Stomach smooth muscle (tissue), 2 donors: Measurements from ENCODE around the gene VRK3.
"Not testable (repeated sequence)": the region's sequence is repeated elsewhere in the genome, so short reads cannot be mapped to it uniquely, and the experiment has no call there.

Experiments used
- H3K27ac ChIP-seq: one replicate; pipeline ENCODE4 v1.7.0; 2013; ENCODE audit warnings: mild to moderate bottlenecking, low read length, inconsistent platforms
- H3K27me3 ChIP-seq, 2 donors: one replicate each; pipeline ENCODE4 v1.7.0; 2013; ENCODE audit warnings: low read length in 2 of 2; ENCODE audit not compliant: insufficient read depth in 2 of 2, control insufficient read depth in 1 of 2
- H3K36me3 ChIP-seq, 2 donors: one replicate each; pipeline ENCODE4 v1.7.0; 2013; ENCODE audit warnings: low read length in 2 of 2; ENCODE audit not compliant: control insufficient read depth in 2 of 2, insufficient read depth in 2 of 2
- H3K4me1 ChIP-seq: one replicate; pipeline ENCODE4 v1.7.0; 2013; ENCODE audit warnings: low read length; ENCODE audit not compliant: control insufficient read depth, insufficient read depth
- H3K4me3 ChIP-seq, 2 donors: one replicate each; pipeline ENCODE4 v1.7.0; 2013; ENCODE audit warnings: low read length in 2 of 2
- H3K9ac ChIP-seq, 2 donors: one replicate each; pipeline ENCODE4 v1.7.0; 2013; ENCODE audit warnings: low read length in 2 of 2, mild to moderate bottlenecking in 1 of 2
- H3K9me3 ChIP-seq, 2 donors: one replicate each; pipeline ENCODE4 v1.7.0; 2013; ENCODE audit warnings: low read length in 2 of 2; ENCODE audit not compliant: control insufficient read depth in 2 of 2
- donor health status: healthy.
- donor health status: Pancreatic carcinoma.

VRK3 gene

DNA sequence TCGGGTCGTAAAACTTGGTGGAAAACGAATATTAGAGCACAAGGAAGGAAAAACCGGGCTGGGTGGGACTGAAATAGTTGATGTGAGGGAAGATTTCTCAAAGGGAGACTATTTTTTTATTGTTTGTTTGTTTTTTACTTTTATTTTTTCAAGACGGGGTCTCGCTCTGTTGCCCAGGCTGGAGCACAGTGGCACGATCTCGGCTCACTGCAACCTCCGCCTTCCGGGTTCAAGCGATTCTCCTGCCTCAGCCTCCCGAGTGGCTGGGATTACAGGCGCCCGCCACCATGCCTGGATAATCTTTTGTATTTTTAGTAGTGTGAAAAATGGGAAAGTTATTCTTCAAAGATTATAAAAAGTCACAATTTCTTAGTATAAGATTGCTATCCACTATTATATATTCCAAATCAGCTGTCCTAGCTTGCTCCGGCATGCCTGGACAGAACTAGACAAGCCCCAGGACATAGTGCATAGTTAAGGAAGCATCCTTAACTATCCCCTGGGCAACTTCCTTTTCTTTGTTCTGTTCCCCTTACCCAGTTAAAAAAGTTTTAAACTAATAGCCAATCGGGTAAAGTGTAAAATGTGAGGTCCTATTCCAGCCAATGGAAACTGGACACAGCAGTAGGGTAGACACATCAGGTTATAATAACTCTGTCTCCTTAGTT is 26.2 kb upstream of the VRK3 start:
- peaks cover 20 to 34% of the 10 kb centered on the region in 2 donors for H3K9me3 ChIP-seq
- peak overlapping the region; percentile 9 to 55 for H3K9ac ChIP-seq
- peak overlapping the region; percentile 62 to 77 for H3K4me3 ChIP-seq
- not testable (repeated sequence) for H3K27ac ChIP-seq, H3K27me3 ChIP-seq, H3K36me3 ChIP-seq, H3K4me1 ChIP-seq

- H3K4me3 ChIP-seq: peak overlapping the region; percentile 62 to 77
- no peaks in the 10 kb centered on the region for H3K27me3 ChIP-seq
- H3K27ac ChIP-seq: peak overlapping the region; percentile 11
- peaks cover 6% of the 10 kb centered on the region for H3K4me1 ChIP-seq
- H3K9me3 ChIP-seq: peaks cover 28 to 39% of the 10 kb centered on the region in 2 donors
- peak overlapping the region; percentile 9 to 55 for H3K9ac ChIP-seq
- peaks cover 10 to 12% of the 10 kb centered on the region in 2 donors for H3K36me3 ChIP-seq
Observed at GRCh38 chr19:50050406-50051227, 25.4 kb upstream of the VRK3 start.

- Histone ChIP-seq H3K9ac (no peak overlapping the region), H3K4me3 (no peak overlapping the region), H3K36me3 (peaks cover 33 to 37% of the 10 kb centered on the region in 2 donors), H3K4me1 (peaks cover 6% of the 10 kb centered on the region), H3K27me3 (no peaks in the 10 kb centered on the region), H3K9me3 (peaks cover 52% of the 10 kb centered on the region in 2 donors), H3K27ac (no peak overlapping the region)
Observed at GRCh38 chr19:50047671-50048070, 22.5 kb upstream of the VRK3 start.

DNA sequence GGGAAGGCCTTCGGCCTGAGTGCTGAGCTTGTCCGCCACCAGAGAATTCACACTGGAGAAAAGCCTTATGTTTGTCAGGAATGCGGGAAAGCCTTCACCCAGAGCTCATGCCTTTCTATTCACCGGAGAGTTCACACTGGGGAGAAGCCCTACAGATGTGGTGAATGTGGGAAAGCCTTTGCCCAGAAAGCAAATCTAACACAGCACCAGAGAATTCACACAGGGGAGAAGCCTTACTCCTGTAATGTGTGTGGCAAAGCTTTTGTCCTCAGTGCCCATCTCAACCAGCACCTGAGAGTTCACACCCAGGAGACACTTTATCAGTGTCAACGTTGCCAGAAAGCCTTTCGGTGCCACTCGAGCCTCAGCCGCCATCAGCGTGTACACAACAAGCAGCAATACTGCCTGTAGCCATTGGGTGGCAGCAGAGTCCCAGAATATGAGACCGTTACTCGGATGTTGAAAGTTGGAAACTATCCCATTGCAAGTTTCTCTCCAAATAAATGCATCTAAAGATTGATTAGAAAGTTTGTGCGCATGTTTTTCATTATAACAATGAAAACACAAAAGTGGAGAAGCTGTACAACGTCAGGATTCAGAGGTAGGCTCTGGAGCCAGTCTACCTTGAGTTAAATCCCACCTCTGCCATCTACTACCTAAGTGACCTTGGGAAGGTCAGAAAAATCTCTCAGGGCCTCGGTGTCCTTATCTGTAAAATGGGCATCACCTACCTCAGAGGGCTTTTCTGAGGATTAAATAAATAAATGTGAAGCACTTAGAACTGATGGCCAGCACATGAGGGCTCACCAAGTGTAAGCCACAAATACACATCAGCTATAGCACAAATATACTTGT is 21.7 kb upstream of the VRK3 start:
- H3K4me1 ChIP-seq: peaks cover 6% of the 10 kb centered on the region
- peaks cover 53 to 55% of the 10 kb centered on the region in 2 donors for H3K9me3 ChIP-seq
- H3K27me3 ChIP-seq: no peaks in the 10 kb centered on the region
- no peak overlapping the region for H3K4me3 ChIP-seq
- no peak overlapping the region for H3K27ac ChIP-seq
- H3K9ac ChIP-seq: no peak overlapping the region
- peaks cover 41 to 45% of the 10 kb centered on the region in 2 donors for H3K36me3 ChIP-seq

DNA sequence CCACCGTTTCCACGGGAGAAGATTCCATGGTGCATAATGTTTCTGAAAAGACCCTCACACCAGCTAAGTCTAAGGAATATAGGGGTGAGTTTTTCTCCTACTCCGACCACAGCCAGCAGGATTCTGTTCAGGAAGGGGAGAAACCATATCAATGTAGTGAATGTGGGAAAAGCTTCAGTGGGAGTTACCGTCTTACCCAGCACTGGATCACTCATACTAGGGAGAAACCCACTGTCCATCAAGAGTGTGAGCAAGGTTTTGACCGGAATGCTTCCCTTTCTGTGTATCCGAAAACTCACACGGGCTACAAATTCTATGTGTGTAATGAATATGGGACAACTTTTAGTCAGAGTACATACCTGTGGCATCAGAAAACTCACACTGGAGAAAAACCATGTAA is 19.8 kb upstream of the VRK3 start:
- no peak overlapping the region for H3K9ac ChIP-seq
- no peaks in the 10 kb centered on the region for H3K4me1 ChIP-seq
- no peak overlapping the region for H3K27ac ChIP-seq
- peaks cover 61 to 65% of the 10 kb centered on the region in 2 donors for H3K36me3 ChIP-seq
- H3K9me3 ChIP-seq: peaks cover 51 to 52% of the 10 kb centered on the region in 2 donors
- H3K4me3 ChIP-seq: peak overlapping the region in 1 of 2 donors; percentile 28
- no peaks in the 10 kb centered on the region for H3K27me3 ChIP-seq

DNA sequence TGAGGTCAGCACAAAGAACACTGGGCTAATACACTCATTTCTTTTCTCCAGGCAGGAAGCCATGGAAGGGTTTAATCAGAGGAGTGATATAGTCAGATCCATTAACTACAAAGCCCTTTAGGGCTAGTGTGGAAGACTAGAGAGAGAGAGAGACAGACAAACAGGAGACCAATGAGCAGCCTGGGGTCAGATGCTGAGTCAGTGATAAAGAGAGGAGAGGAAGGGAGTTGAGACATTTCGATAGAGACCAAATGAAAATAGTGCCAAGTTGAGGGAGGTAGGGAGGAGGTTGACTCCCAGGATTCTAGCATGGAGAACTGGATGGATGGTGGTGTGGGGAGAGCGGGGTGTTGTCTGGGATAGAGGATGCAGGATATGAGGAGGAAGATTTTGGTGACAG is 18.8 kb upstream of the VRK3 start:
- Histone ChIP-seq H3K4me1 (no peaks in the 10 kb centered on the region), H3K27ac (no peak overlapping the region), H3K9ac (no peak overlapping the region), H3K9me3 (peaks cover 49% of the 10 kb centered on the region in 2 donors), H3K36me3 (peaks cover 68 to 74% of the 10 kb centered on the region in 2 donors), H3K4me3 (peak overlapping the region in 1 of 2 donors; percentile 8), H3K27me3 (no peaks in the 10 kb centered on the region)

GRCh38 chr19:50042363-50043024 is 17.3 kb upstream of the VRK3 start:
- H3K27me3 ChIP-seq: no peaks in the 10 kb centered on the region
- H3K36me3 ChIP-seq: peaks cover 68 to 77% of the 10 kb centered on the region in 2 donors
- no peak overlapping the region for H3K9ac ChIP-seq
- H3K4me3 ChIP-seq: no peak overlapping the region
- no peak overlapping the region for H3K27ac ChIP-seq
- H3K9me3 ChIP-seq: peaks cover 36 to 42% of the 10 kb centered on the region in 2 donors
- H3K4me1 ChIP-seq: no peaks in the 10 kb centered on the region

- H3K9me3 ChIP-seq: peaks cover 25 to 29% of the 10 kb centered on the region in 2 donors
- H3K4me3 ChIP-seq: no peak overlapping the region
- no peaks in the 10 kb centered on the region for H3K4me1 ChIP-seq
- H3K27ac ChIP-seq: no peak overlapping the region
- H3K9ac ChIP-seq: no peak overlapping the region
- H3K27me3 ChIP-seq: no peaks in the 10 kb centered on the region
- H3K36me3 ChIP-seq: peaks cover 62 to 71% of the 10 kb centered on the region in 2 donors
Observed at GRCh38 chr19:50040967-50041366, 15.8 kb upstream of the VRK3 start.

DNA sequence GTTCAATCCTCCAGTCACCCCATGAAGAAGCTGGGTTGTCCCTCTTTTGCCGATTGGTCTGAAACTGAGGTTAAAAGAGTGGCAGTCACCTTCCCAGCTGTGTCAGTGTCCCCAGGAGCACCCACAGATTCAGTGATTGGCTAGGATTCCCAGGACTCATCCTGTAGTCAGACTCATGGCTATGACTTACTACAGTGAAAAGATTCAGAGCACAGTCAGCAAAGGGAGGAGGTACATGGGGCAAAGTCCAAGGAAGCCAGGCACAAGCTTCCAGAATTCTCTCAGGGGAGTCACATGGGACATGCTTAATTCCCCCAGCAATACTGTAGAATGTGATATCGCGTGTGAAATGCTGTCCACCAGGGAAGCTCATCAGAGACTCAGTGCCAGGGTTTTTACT is 14.8 kb upstream of the VRK3 start:
- H3K36me3 ChIP-seq: peaks cover 55 to 65% of the 10 kb centered on the region in 2 donors
- H3K4me1 ChIP-seq: no peaks in the 10 kb centered on the region
- H3K4me3 ChIP-seq: no peak overlapping the region
- no peak overlapping the region for H3K27ac ChIP-seq
- no peaks in the 10 kb centered on the region for H3K27me3 ChIP-seq
- peaks cover 15 to 19% of the 10 kb centered on the region in 2 donors for H3K9me3 ChIP-seq
- no peak overlapping the region for H3K9ac ChIP-seq

- H3K9me3 ChIP-seq: no peaks in the 10 kb centered on the region
- H3K27me3 ChIP-seq: no peaks in the 10 kb centered on the region
- no peaks in the 10 kb centered on the region for H3K4me1 ChIP-seq
- H3K36me3 ChIP-seq: peaks cover 54 to 62% of the 10 kb centered on the region in 2 donors
- H3K4me3 ChIP-seq: no peak overlapping the region
- no peak overlapping the region for H3K9ac ChIP-seq
- H3K27ac ChIP-seq: no peak overlapping the region
Observed at GRCh38 chr19:50036908-50037307, 11.7 kb upstream of the VRK3 start.
